Neural cell (in vitro differentiated cells): Measurements from ENCODE around the gene RGL1. TPM values are rescaled to one million over a fixed set of nuclear protein-coding genes. Genes with fewer than 3 reads are reported as not detected.

ENCODE experiments used
- H2AFZ ChIP-seq: fragments of 200-600, 300-800 bp; sonication (generic), shearing (Covaris generic); 2 replicates; pipeline ENCODE4 v1.6.0; 2014; ENCODE audit warnings: low read depth, mild to moderate bottlenecking, antibody characterized with exemption, low read length, moderate library complexity
- H3F3A ChIP-seq: fragments of 200-600 bp; shearing (Covaris generic); 2 replicates; pipeline ENCODE4 v1.6.1; 2016; ENCODE audit warnings: mild to moderate bottlenecking, moderate library complexity, mixed read lengths, antibody characterized with exemption, low read length; ENCODE audit not compliant: insufficient read depth, poor library complexity, severe bottlenecking
- H3K27ac ChIP-seq: fragments of 200-600, 300-800 bp; sonication (generic), shearing (Covaris generic); 2 replicates; pipeline ENCODE4 v1.5.1; 2014; ENCODE audit warnings: mild to moderate bottlenecking, low read length, moderate library complexity
- H3K27me3 ChIP-seq: fragments of 300-800, 200-600 bp; sonication (generic), shearing (Covaris generic); 2 replicates; pipeline ENCODE4 v1.6.0; 2014; ENCODE audit warnings: mild to moderate bottlenecking, low read depth, low read length, moderate library complexity; ENCODE audit not compliant: insufficient read depth
- H3K36me3 ChIP-seq: fragments of 300-800, 200-600 bp; sonication (generic), shearing (Covaris generic); 2 replicates; pipeline ENCODE4 v1.5.1; 2014; ENCODE audit warnings: mild to moderate bottlenecking, antibody characterized with exemption, low read length, moderate library complexity; ENCODE audit not compliant: insufficient read depth
- H3K4me2 ChIP-seq: fragments of 300-800, 200-600 bp; sonication (generic), shearing (Covaris generic); 2 replicates; pipeline ENCODE4 v1.6.0; 2014; ENCODE audit warnings: mild to moderate bottlenecking, low read length
- H3K4me3 ChIP-seq: fragments of 300-800, 200-600 bp; sonication (generic), shearing (Covaris generic); 2 replicates; pipeline ENCODE4 v1.5.1; 2014; ENCODE audit warnings: mild to moderate bottlenecking, low read length, moderate library complexity
- H3K79me2 ChIP-seq: fragments of 200-600 bp; shearing (Covaris generic); replicated peaks from 2 replicates; pipeline ENCODE4 v1.6.0; 2014; ENCODE audit warnings: mild to moderate bottlenecking, low read length, moderate library complexity; ENCODE audit not compliant: insufficient read depth
- H3K9ac ChIP-seq: fragments of 300-800, 200-600 bp; sonication (generic), shearing (Covaris generic); 2 replicates; pipeline ENCODE4 v1.6.1; 2016; ENCODE audit warnings: mild to moderate bottlenecking, low read length, mixed read lengths
- H3K9me2 ChIP-seq: fragments of 200-600 bp; shearing (Covaris generic); 2 replicates; pipeline ENCODE4 v1.6.1; 2016; ENCODE audit warnings: mild to moderate bottlenecking, low read length, mixed read lengths; ENCODE audit not compliant: insufficient read depth
- H3K9me3 ChIP-seq: fragments of 200-600, 300-800 bp; sonication (generic), shearing (Covaris generic); 2 replicates; pipeline ENCODE4 v1.6.1; 2016; ENCODE audit warnings: mild to moderate bottlenecking, mixed run types, low read length, moderate library complexity, mixed read lengths
- H4K20me1 ChIP-seq: fragments of 200-600 bp; shearing (Covaris generic); 2 replicates; pipeline ENCODE4 v1.6.1; 2016; ENCODE audit warnings: mild to moderate bottlenecking, mixed run types; ENCODE audit not compliant: insufficient read depth
- CTCF ChIP-seq: fragments of 450-650 bp; IDR thresholded peaks from 2 replicates; pipeline ENCODE4 v1.5.1; 2014; ENCODE audit warnings: antibody characterized with exemption, mild to moderate bottlenecking, moderate library complexity; ENCODE audit not compliant: poor library complexity, severe bottlenecking
- EP300 ChIP-seq: fragments of 450-650 bp; conservative IDR thresholded peaks from 2 replicates; pipeline ENCODE4 v1.6.1; 2014; ENCODE audit warnings: antibody characterized with exemption, mild to moderate bottlenecking, moderate library complexity; ENCODE audit not compliant: poor library complexity, severe bottlenecking
- EZH2 ChIP-seq: fragments of 200-600, 300-800 bp; shearing (Covaris generic), sonication (generic); IDR thresholded peaks from 2 replicates; pipeline ENCODE4 v1.6.1; 2014; ENCODE audit warnings: antibody characterized with exemption, low read length, borderline replicate concordance, mild to moderate bottlenecking; ENCODE audit not compliant: insufficient read depth, poor library complexity, severe bottlenecking
- MXI1 ChIP-seq: fragments of 450-650 bp; conservative IDR thresholded peaks from 2 replicates; pipeline ENCODE4 v1.6.1; 2014; ENCODE audit warnings: antibody characterized with exemption, mild to moderate bottlenecking; ENCODE audit not compliant: poor library complexity, severe bottlenecking
- POLR2AphosphoS5 ChIP-seq: IDR thresholded peaks from 2 replicates; pipeline ENCODE4 v1.6.1; 2012
- RAD21 ChIP-seq: fragments of 450-650 bp; conservative IDR thresholded peaks from 2 replicates; pipeline ENCODE4 v1.6.1; 2014; ENCODE audit warnings: antibody characterized with exemption, mild to moderate bottlenecking, moderate library complexity
- REST ChIP-seq: IDR thresholded peaks from 2 replicates; pipeline ENCODE4 v1.6.1; 2012; ENCODE audit warnings: borderline replicate concordance
- SMC3 ChIP-seq: fragments of 450-650 bp; conservative IDR thresholded peaks from 2 replicates; pipeline ENCODE4 v1.6.1; 2014; ENCODE audit warnings: antibody characterized with exemption, mild to moderate bottlenecking, moderate library complexity; ENCODE audit not compliant: poor library complexity
- TAF1 ChIP-seq: IDR thresholded peaks from 2 replicates; pipeline ENCODE4 v1.6.1; 2012; ENCODE audit warnings: low read depth
- polyA plus RNA-seq: library from polyadenylated mRNA; depleted of rRNA; stranded (reverse); fragments of >200 nt; gene quantifications from 2 replicates; pipeline ENCODE4 v1.2.3, GENCODE V29; 2014

The RGL1 gene
- polyA plus RNA-seq, 1 donor from 2014 or later = 14.7 TPM

- Histone ChIP-seq H3F3A (no peaks in the 10 kb centered on the region), H3K9me2 (no peaks in the 10 kb centered on the region), H3K4me3 (no peak overlapping the region), H3K27ac (no peak overlapping the region), H4K20me1 (no peaks in the 10 kb centered on the region), H3K79me2 (no peaks in the 10 kb centered on the region), H2AFZ (no peak overlapping the region), H3K36me3 (no peaks in the 10 kb centered on the region), H3K9me3 (no peaks in the 10 kb centered on the region), H3K9ac (no peak overlapping the region), H3K4me2 (no peak overlapping the region), H3K27me3 (no peaks in the 10 kb centered on the region)
- TF ChIP-seq EZH2 = no peak
- TF ChIP-seq REST = no peak
- no peak for TF ChIP-seq MXI1
- TF ChIP-seq CTCF = no peak
- no peak for TF ChIP-seq TAF1
- no peak for TF ChIP-seq POLR2AphosphoS5
- no peak for TF ChIP-seq EP300
- no peak for TF ChIP-seq SMC3
- TF ChIP-seq RAD21 = no peak
Measured at GRCh38 chr1:183970516-183971300, 165.8 kb downstream of the RGL1 start.

DNA sequence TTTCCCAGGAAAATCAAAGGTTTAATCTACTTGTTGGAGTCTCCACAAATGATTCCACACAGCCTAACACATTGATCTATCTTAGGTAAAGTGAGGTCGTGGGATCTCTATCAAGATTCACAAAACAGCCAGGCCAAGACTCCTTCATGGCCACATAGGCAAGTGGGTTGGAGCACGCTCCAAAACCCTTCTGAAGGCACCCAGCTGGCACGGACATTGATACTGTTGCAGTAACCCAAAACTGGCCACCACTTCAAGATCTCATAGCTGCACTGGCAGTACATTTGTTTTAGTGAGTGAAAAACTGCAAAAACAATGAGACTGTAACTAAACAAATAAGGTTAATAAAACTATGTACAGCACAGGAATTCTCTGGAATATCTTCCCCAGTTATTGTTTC is 170.7 kb downstream of the RGL1 start:
- H3K36me3 ChIP-seq = no peaks in the 10 kb centered on the region
- H3K9ac ChIP-seq = no peak overlapping the region
- H3K79me2 ChIP-seq = no peaks in the 10 kb centered on the region
- H4K20me1 ChIP-seq = no peaks in the 10 kb centered on the region
- no peak overlapping the region for H2AFZ ChIP-seq
- no peaks in the 10 kb centered on the region for H3F3A ChIP-seq
- no peaks in the 10 kb centered on the region for H3K27me3 ChIP-seq
- H3K27ac ChIP-seq = no peak overlapping the region
- no peak for TF ChIP-seq POLR2AphosphoS5
- TF ChIP-seq TAF1 = no peak
- no peak for TF ChIP-seq EZH2
- TF ChIP-seq SMC3 = no peak
- no peak for TF ChIP-seq RAD21
- no peak for TF ChIP-seq CTCF
- no peak for TF ChIP-seq REST
- no peak for TF ChIP-seq EP300
- TF ChIP-seq MXI1 = no peak
- H3K4me2 ChIP-seq = no peak overlapping the region
- H3K4me3 ChIP-seq = no peak overlapping the region
- H3K9me2 ChIP-seq = no peaks in the 10 kb centered on the region
- H3K9me3 ChIP-seq = no peaks in the 10 kb centered on the region
